ENCODE measurements around the gene SMYD2.

DNA sequence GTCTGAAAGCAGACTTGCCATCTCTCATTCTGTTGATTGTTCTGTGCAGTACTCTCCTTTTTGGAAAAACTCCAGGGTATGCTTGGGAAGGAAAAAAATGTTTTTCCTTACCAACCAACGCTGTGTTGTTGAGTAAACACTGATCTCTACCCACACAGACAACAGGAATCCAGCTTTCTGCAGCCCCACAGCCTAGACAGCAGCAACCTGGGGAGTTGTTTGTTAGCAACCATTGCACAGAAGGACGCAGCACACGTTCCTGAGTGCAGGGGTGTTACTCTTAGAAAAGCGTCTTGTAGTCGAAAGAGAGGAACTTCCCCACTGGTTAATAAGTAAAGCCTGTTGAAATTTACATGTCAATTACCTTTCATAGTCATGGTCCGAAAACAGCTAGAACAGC lies 56.6 kb downstream of the SMYD2 start:
- TF ChIP-seq, protein P1, sequence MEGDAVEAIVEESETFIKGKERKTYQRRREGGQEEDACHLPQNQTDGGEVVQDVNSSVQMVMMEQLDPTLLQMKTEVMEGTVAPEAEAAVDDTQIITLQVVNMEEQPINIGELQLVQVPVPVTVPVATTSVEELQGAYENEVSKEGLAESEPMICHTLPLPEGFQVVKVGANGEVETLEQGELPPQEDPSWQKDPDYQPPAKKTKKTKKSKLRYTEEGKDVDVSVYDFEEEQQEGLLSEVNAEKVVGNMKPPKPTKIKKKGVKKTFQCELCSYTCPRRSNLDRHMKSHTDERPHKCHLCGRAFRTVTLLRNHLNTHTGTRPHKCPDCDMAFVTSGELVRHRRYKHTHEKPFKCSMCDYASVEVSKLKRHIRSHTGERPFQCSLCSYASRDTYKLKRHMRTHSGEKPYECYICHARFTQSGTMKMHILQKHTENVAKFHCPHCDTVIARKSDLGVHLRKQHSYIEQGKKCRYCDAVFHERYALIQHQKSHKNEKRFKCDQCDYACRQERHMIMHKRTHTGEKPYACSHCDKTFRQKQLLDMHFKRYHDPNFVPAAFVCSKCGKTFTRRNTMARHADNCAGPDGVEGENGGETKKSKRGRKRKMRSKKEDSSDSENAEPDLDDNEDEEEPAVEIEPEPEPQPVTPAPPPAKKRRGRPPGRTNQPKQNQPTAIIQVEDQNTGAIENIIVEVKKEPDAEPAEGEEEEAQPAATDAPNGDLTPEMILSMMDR (IDR thresholded peaks at IDR 0.05) = no peak
- TF ChIP-seq POLR2A (IDR thresholded peaks at IDR 0.05) = no peak

Data from body of pancreas (tissue), 4 donors.